ENCODE data around the gene FAM186B. TPM values are rescaled to one million over a fixed set of nuclear protein-coding genes. Genes with fewer than 3 reads are reported as not detected.
A peak's percentile ranks its signal among the peaks of the same experiment; 100 is the strongest.

The FAM186B gene
- total and polyA plus RNA-seq, 2 of the 13 experiments (the other 11 are each of a cell fraction or from before 2014, with no cell fraction given) = 0.07 to 0.20 TPM

GRCh38 chr12:49580572-49581535, 24.6 kb downstream of the FAM186B start (continued):
- peak; percentile 61; the same call in 1 of the 2 replicates for TF ChIP-seq HMGXB3 (CRISPR knock-in tag; IDR thresholded peaks at IDR 0.05; ENCODE audit: borderline replicate concordance)
- TF ChIP-seq, protein P1, sequence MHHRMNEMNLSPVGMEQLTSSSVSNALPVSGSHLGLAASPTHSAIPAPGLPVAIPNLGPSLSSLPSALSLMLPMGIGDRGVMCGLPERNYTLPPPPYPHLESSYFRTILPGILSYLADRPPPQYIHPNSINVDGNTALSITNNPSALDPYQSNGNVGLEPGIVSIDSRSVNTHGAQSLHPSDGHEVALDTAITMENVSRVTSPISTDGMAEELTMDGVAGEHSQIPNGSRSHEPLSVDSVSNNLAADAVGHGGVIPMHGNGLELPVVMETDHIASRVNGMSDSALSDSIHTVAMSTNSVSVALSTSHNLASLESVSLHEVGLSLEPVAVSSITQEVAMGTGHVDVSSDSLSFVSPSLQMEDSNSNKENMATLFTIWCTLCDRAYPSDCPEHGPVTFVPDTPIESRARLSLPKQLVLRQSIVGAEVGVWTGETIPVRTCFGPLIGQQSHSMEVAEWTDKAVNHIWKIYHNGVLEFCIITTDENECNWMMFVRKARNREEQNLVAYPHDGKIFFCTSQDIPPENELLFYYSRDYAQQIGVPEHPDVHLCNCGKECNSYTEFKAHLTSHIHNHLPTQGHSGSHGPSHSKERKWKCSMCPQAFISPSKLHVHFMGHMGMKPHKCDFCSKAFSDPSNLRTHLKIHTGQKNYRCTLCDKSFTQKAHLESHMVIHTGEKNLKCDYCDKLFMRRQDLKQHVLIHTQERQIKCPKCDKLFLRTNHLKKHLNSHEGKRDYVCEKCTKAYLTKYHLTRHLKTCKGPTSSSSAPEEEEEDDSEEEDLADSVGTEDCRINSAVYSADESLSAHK (CRISPR knock-in tag; IDR thresholded peaks at IDR 0.05; ENCODE audit: borderline replicate concordance) = no peak
- TF ChIP-seq KMT2A (CRISPR knock-in tag; IDR thresholded peaks at IDR 0.05) = no peak
- TF ChIP-seq TRIM22 (IDR thresholded peaks at IDR 0.05) = no peak
- 0 out of 2 replicates have a peak, but pooled peaks have one; percentile 15 for TF ChIP-seq DRAP1 (CRISPR knock-in tag; IDR thresholded peaks at IDR 0.05)
- TF ChIP-seq MIER3 (CRISPR knock-in tag; IDR thresholded peaks at IDR 0.05; ENCODE audit: borderline replicate concordance) = no peak
- TF ChIP-seq ZKSCAN5 (CRISPR knock-in tag; IDR thresholded peaks at IDR 0.05) = no peak
- TF ChIP-seq, protein P2, sequence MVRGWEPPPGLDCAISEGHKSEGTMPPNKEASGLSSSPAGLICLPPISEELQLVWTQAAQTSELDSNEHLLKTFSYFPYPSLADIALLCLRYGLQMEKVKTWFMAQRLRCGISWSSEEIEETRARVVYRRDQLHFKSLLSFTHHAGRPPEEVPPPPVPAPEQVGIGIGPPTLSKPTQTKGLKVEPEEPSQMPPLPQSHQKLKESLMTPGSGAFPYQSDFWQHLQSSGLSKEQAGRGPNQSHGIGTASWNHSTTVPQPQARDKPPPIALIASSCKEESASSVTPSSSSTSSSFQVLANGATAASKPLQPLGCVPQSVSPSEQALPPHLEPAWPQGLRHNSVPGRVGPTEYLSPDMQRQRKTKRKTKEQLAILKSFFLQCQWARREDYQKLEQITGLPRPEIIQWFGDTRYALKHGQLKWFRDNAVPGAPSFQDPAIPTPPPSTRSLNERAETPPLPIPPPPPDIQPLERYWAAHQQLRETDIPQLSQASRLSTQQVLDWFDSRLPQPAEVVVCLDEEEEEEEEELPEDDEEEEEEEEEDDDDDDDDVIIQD (CRISPR knock-in tag; IDR thresholded peaks at IDR 0.05; ENCODE audit: low read depth) = no peak
- TF ChIP-seq, protein P3, sequence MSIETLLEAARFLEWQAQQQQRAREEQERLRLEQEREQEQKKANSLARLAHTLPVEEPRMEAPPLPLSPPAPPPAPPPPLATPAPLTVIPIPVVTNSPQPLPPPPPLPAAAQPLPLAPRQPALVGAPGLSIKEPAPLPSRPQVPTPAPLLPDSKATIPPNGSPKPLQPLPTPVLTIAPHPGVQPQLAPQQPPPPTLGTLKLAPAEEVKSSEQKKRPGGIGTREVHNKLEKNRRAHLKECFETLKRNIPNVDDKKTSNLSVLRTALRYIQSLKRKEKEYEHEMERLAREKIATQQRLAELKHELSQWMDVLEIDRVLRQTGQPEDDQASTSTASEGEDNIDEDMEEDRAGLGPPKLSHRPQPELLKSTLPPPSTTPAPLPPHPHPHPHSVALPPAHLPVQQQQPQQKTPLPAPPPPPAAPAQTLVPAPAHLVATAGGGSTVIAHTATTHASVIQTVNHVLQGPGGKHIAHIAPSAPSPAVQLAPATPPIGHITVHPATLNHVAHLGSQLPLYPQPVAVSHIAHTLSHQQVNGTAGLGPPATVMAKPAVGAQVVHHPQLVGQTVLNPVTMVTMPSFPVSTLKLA (IDR thresholded peaks at IDR 0.05) = no peak
- TF ChIP-seq RBM22 (optimal IDR thresholded peaks at IDR 0.05; ENCODE audit: low read length) = no peak
- TF ChIP-seq ZFP1 (CRISPR knock-in tag; IDR thresholded peaks at IDR 0.05) = no peak
- no peak for TF ChIP-seq ZNF496 (CRISPR knock-in tag; IDR thresholded peaks at IDR 0.05; ENCODE audit: insufficient replicate concordance)
- TF ChIP-seq ZNF350 (CRISPR knock-in tag; IDR thresholded peaks at IDR 0.05; ENCODE audit: borderline replicate concordance, low read depth) = no peak
